22Rv1 (cell line): ENCODE results near the gene PATJ.
A peak's percentile ranks its signal among the peaks of the same experiment; 100 is the strongest.
"Not testable (repeated sequence)": the region's sequence is repeated elsewhere in the genome, so short reads cannot be mapped to it uniquely, and the experiment has no call there.

Source experiments
- H3K27ac ChIP-seq: fragments of 450-650 bp; 2 replicates; pipeline ENCODE4 v1.5.1; 2017
- CTCF ChIP-seq: fragments of 450-650 bp; IDR thresholded peaks from 2 replicates; pipeline ENCODE4 v1.5.1; 2017; ENCODE audit warnings: mild to moderate bottlenecking
- ZFX ChIP-seq: fragments of 450-650 bp; IDR thresholded peaks from 2 replicates; pipeline ENCODE4 v1.6.1; 2017; ENCODE audit warnings: antibody characterized with exemption, borderline replicate concordance

Gene PATJ

GRCh38 chr1:62144238-62144831, 402.1 kb downstream of the PATJ start:
- TF ChIP-seq CTCF: peak; percentile 84
- no peak for TF ChIP-seq ZFX

GRCh38 chr1:62159940-62160348, 417.7 kb downstream of the PATJ start:
- TF ChIP-seq ZFX (no peak), CTCF (no peak)
- no peak overlapping the region for H3K27ac ChIP-seq

More at GRCh38 chr1:62144238-62144831, 402.1 kb downstream of the PATJ start:
- H3K27ac ChIP-seq: no peak overlapping the region

- H3K27ac ChIP-seq: no peak overlapping the region
- no peak for TF ChIP-seq CTCF
- TF ChIP-seq ZFX: no peak
Measured at GRCh38 chr1:62161711-62162110, 419.4 kb downstream of the PATJ start.

- not testable (repeated sequence) for H3K27ac ChIP-seq
Measured at GRCh38 chr1:62170380-62170779, 428.1 kb downstream of the PATJ start.

- TF ChIP-seq ZFX (no peak), CTCF (peak; percentile 84)
- no peak overlapping the region for H3K27ac ChIP-seq
Measured at GRCh38 chr1:62175568-62176179, 433.4 kb downstream of the PATJ start.

GRCh38 chr1:62176597-62177312, 434.5 kb downstream of the PATJ start:
- TF ChIP-seq ZFX (no peak), CTCF (no peak)
- H3K27ac ChIP-seq: no peak overlapping the region

GRCh38 chr1:62177621-62178020, 435.3 kb downstream of the PATJ start:
- TF ChIP-seq ZFX: no peak
- no peak for TF ChIP-seq CTCF
- no peak overlapping the region for H3K27ac ChIP-seq
